H1 (cell line): ENCODE results near the gene CEP290. TPM values are rescaled to one million over a fixed set of nuclear protein-coding genes. Genes with fewer than 3 reads are reported as not detected.

Experiments used
- CTCF ChIA-PET: fragments of 300-600 bp; sonication (Branson Sonifier 250); formaldehyde crosslinking; loops from one replicate; lab custom pipeline; 2021; ENCODE audit not compliant: partially characterized antibody; lab: Charles Lee
- POLR2A ChIA-PET: fragments of 300-600 bp; sonication (Branson Sonifier 250); formaldehyde crosslinking; loops from one replicate; lab custom pipeline; 2021; ENCODE audit warnings: inconsistent platforms; ENCODE audit not compliant: partially characterized antibody; lab: Charles Lee
- DNase-seq, 2 experiments: peaks; one replicate each; pipeline versions ENCODE4 v3.0.0 to v3.0.0-alpha.2; 2010 to 2022; ENCODE audit warnings: low spot score in 2 of 2, low read depth in 1 of 2, mixed read lengths in 1 of 2
- FAIRE-seq: peaks from 2 replicates; lab custom pipeline; 2011; peaks lifted over from hg19 to GRCh38; lab: Jason Lieb, UNC
- H2AFZ ChIP-seq: 2 replicates; pipeline ENCODE4 v1.8.1; 2012; ENCODE audit warnings: low read length, inconsistent platforms
- H2AK5ac ChIP-seq: 2 replicates; pipeline ENCODE4 v1.6.1; 2013; ENCODE audit warnings: low read depth, low read length
- H2BK120ac ChIP-seq: replicated peaks from 2 replicates; pipeline ENCODE3; 2013; ENCODE audit warnings: low read depth, low read length, inconsistent platforms
- H2BK12ac ChIP-seq: 2 replicates; pipeline ENCODE4 v1.6.1; 2013; ENCODE audit warnings: low read depth, low read length
- H2BK15ac ChIP-seq: 2 replicates; pipeline ENCODE4 v1.6.1; 2013; ENCODE audit warnings: low read length
- H2BK20ac ChIP-seq: 2 replicates; pipeline ENCODE4 v1.6.1; 2013; ENCODE audit warnings: low read length
- H2BK5ac ChIP-seq: 2 replicates; pipeline ENCODE4 v1.6.1; 2013; ENCODE audit warnings: low read depth, low read length
- H3K14ac ChIP-seq: 2 replicates; pipeline ENCODE4 v1.6.1; 2013; ENCODE audit warnings: inconsistent platforms; ENCODE audit not compliant: insufficient read length
- H3K18ac ChIP-seq: 2 replicates; pipeline ENCODE4 v1.6.1; 2013; ENCODE audit warnings: low read length; ENCODE audit errors: extremely low read depth
- H3K23ac ChIP-seq: 2 replicates; pipeline ENCODE4 v1.6.1; 2013; ENCODE audit warnings: inconsistent platforms; ENCODE audit not compliant: insufficient read length
- H3K23me2 ChIP-seq: 2 replicates; pipeline ENCODE4 v1.6.1; 2013; ENCODE audit warnings: low read depth, low read length
- H3K27ac ChIP-seq: 2 replicates; pipeline ENCODE4 v1.6.1; 2011; ENCODE audit warnings: low read depth, low read length, inconsistent platforms
- H3K27me3 ChIP-seq, 4 experiments: replicated peaks in 1 of 4; 1 replicate in 1 of 4; 2 replicates in 3 of 4; pipeline versions ENCODE4 v1.6.1 to v1.8.1; 2011 to 2013; ENCODE audit warnings: low read length in 3 of 4, mild to moderate bottlenecking in 3 of 4, inconsistent platforms in 2 of 4, mixed read lengths in 2 of 4, moderate library complexity in 1 of 4; ENCODE audit not compliant: control insufficient read depth in 3 of 4, insufficient read depth in 3 of 4; ENCODE audit errors: extremely low read depth in 1 of 4
- H3K36me3 ChIP-seq, 4 experiments: 2 replicates each; pipeline versions ENCODE4 v1.6.1 to v1.8.1; 2011 to 2013; ENCODE audit warnings: mild to moderate bottlenecking in 4 of 4, low read length in 3 of 4, moderate library complexity in 2 of 4, control low read depth in 1 of 4, inconsistent platforms in 1 of 4; ENCODE audit not compliant: insufficient read depth in 4 of 4, control insufficient read depth in 2 of 4
- H3K4ac ChIP-seq: replicated peaks from 2 replicates; pipeline ENCODE3; 2013; ENCODE audit warnings: low read length, low read depth, mixed read lengths, inconsistent platforms; ENCODE audit not compliant: insufficient read length
- H3K4me1 ChIP-seq, 4 experiments: replicated peaks in 1 of 4; 1 replicate in 1 of 4; 2 replicates in 3 of 4; pipeline versions ENCODE4 v1.6.1 to v1.8.1; 2011 to 2013; ENCODE audit warnings: low read length in 3 of 4, inconsistent platforms in 2 of 4, mixed read lengths in 1 of 4; ENCODE audit not compliant: insufficient read depth in 4 of 4, control insufficient read depth in 3 of 4
- H3K4me2 ChIP-seq, 2 experiments: 2 replicates each; pipeline versions ENCODE4 v1.6.1 to v1.8.1; 2011 to 2013; ENCODE audit warnings: low read depth in 2 of 2, low read length in 2 of 2, control low read depth in 1 of 2, inconsistent platforms in 1 of 2, mild to moderate bottlenecking in 1 of 2; ENCODE audit not compliant: insufficient read depth in 1 of 2
- H3K4me3 ChIP-seq, 4 experiments: fragments of 200-600, 300-600 bp in 1 of 4; sonication (generic), shearing (Covaris generic), sonication (Bioruptor Twin) in 1 of 4; 2 replicates each; pipeline versions ENCODE4 v1.5.1 to v1.8.1; 2011 to 2016; ENCODE audit warnings: low read length in 4 of 4, low read depth in 3 of 4, control low read depth in 2 of 4, inconsistent platforms in 2 of 4, mild to moderate bottlenecking in 2 of 4, mixed read lengths in 1 of 4, moderate library complexity in 1 of 4; ENCODE audit not compliant: insufficient read depth in 2 of 4; ENCODE audit errors: extremely low read depth in 1 of 4
- H3K56ac ChIP-seq: replicated peaks from 2 replicates; pipeline ENCODE3; 2013; ENCODE audit warnings: low read depth, mild to moderate bottlenecking, mixed read lengths, low read length, inconsistent platforms; ENCODE audit not compliant: insufficient read length
- H3K79me1 ChIP-seq: 2 replicates; pipeline ENCODE4 v1.6.1; 2013; ENCODE audit warnings: low read depth, low read length, control low read depth
- H3K79me2 ChIP-seq, 2 experiments: 2 replicates each; pipeline versions ENCODE4 v1.6.1 to v1.8.1; 2012 to 2013; ENCODE audit warnings: low read length in 2 of 2, mild to moderate bottlenecking in 2 of 2, inconsistent platforms in 1 of 2; ENCODE audit not compliant: insufficient read depth in 2 of 2, control insufficient read depth in 1 of 2
- H3K9ac ChIP-seq, 4 experiments: replicated peaks in 1 of 4; 1 replicate in 1 of 4; 2 replicates in 3 of 4; pipeline versions ENCODE4 v1.6.1 to v1.8.1; 2011 to 2013; ENCODE audit warnings: low read depth in 3 of 4, low read length in 3 of 4, control low read depth in 2 of 4, mild to moderate bottlenecking in 2 of 4, moderate library complexity in 2 of 4, inconsistent platforms in 1 of 4; ENCODE audit errors: extremely low read depth in 1 of 4
- H3K9me3 ChIP-seq, 2 experiments: 2 replicates each; pipeline versions ENCODE4 v1.6.1 to v1.8.1; 2012 to 2013; ENCODE audit warnings: mild to moderate bottlenecking in 2 of 2, moderate library complexity in 2 of 2, control low read depth in 1 of 2, inconsistent platforms in 1 of 2, low read depth in 1 of 2, low read length in 1 of 2, mixed read lengths in 1 of 2; ENCODE audit not compliant: insufficient read depth in 2 of 2
- H4K20me1 ChIP-seq, 2 experiments: replicated peaks in 1 of 2; 2 replicates each; pipeline versions ENCODE3 to v1.8.1; 2011 to 2013; ENCODE audit warnings: inconsistent platforms in 2 of 2, low read length in 2 of 2, mild to moderate bottlenecking in 1 of 2; ENCODE audit not compliant: insufficient read depth in 2 of 2, control insufficient read depth in 1 of 2
- H4K5ac ChIP-seq: 2 replicates; pipeline ENCODE4 v1.6.1; 2013; ENCODE audit warnings: low read length, low read depth, mixed read lengths, inconsistent platforms; ENCODE audit not compliant: insufficient read length
- H4K8ac ChIP-seq: 2 replicates; pipeline ENCODE4 v1.8.0; 2013; ENCODE audit warnings: mild to moderate bottlenecking, moderate library complexity, low read length, inconsistent platforms; ENCODE audit not compliant: insufficient read depth; ENCODE audit errors: extremely low read depth
- H4K91ac ChIP-seq: replicated peaks from 2 replicates; pipeline ENCODE3; 2013; ENCODE audit warnings: low read length, mixed read lengths, inconsistent platforms; ENCODE audit not compliant: insufficient read length
- BACH1 ChIP-seq: IDR thresholded peaks from 2 replicates; pipeline ENCODE4 v1.6.1; 2012; ENCODE audit warnings: low read length, improper control_type of control experiment
- CEBPB ChIP-seq: IDR thresholded peaks from 2 replicates; pipeline ENCODE4 v1.6.1; 2012; ENCODE audit warnings: low read depth, low read length
- HDAC6 ChIP-seq: IDR thresholded peaks from one replicate; pipeline ENCODE4 v1.7.1; 2012; ENCODE audit warnings: low read depth, mild to moderate bottlenecking, inconsistent platforms, low read length, moderate library complexity
- NRF1 ChIP-seq: IDR thresholded peaks from 2 replicates; pipeline ENCODE4 v1.6.1; 2011; ENCODE audit warnings: mild to moderate bottlenecking, low read depth, low read length, improper control_type of control experiment
- RBBP5 ChIP-seq: IDR thresholded peaks from 2 replicates; pipeline ENCODE4 v1.7.1; 2012; ENCODE audit warnings: low read depth, mild to moderate bottlenecking, inconsistent platforms, low read length, moderate library complexity, borderline replicate concordance
- SUZ12 ChIP-seq: fragments of 200-600 bp; sonication (generic); IDR thresholded peaks from 2 replicates; pipeline ENCODE4 v1.6.1; 2012; ENCODE audit warnings: mild to moderate bottlenecking, inconsistent platforms, low read length, moderate library complexity, mixed read lengths
- TAF1 ChIP-seq: IDR thresholded peaks from 2 replicates; pipeline ENCODE4 v1.6.1; 2011; ENCODE audit warnings: mild to moderate bottlenecking, low read depth, low read length
- TCF12 ChIP-seq: IDR thresholded peaks from 2 replicates; pipeline ENCODE4 v1.6.1; 2011; ENCODE audit warnings: low read depth, mild to moderate bottlenecking, low read length
- polyA plus RNA-seq, 7 experiments: library from polyadenylated mRNA; depleted of rRNA in 3 of 7; stranded (reverse) in 5 of 7; unstranded in 2 of 7; fragments of >200 nt in 5 of 7; fragments of 200-250 nt in 2 of 7; gene quantifications; 1 replicate in 5 of 7; 2 replicates in 1 of 7; 4 replicates in 1 of 7; pipeline versions ENCODE4 v1.2.1 to v1.2.3, GENCODE V29; 2011 to 2013; ENCODE audit warnings: missing spikeins in 2 of 7, mixed read lengths in 2 of 7
- total RNA-seq: library from RNA; stranded (reverse); fragmentation: NEBNext Ultra II Directional; extraction: Animal tissue kit (Norgen Biotek cat#: 25700); gene quantifications from 2 replicates; pipeline ENCODE4 v1.2.1, GENCODE V29; 2021
- TF ChIP-seq, protein P1 (sequence below): IDR thresholded peaks from 2 replicates; pipeline ENCODE4 v1.6.1; 2011; ENCODE audit warnings: low read depth, mild to moderate bottlenecking, low read length; ENCODE audit not compliant: insufficient read depth

Gene CEP290
- total and polyA plus RNA-seq, 2 of the 8 experiments (the other 6 are each of a cell fraction or from before 2014, with no cell fraction given) = 2.1 to 5.9 TPM

DNA sequence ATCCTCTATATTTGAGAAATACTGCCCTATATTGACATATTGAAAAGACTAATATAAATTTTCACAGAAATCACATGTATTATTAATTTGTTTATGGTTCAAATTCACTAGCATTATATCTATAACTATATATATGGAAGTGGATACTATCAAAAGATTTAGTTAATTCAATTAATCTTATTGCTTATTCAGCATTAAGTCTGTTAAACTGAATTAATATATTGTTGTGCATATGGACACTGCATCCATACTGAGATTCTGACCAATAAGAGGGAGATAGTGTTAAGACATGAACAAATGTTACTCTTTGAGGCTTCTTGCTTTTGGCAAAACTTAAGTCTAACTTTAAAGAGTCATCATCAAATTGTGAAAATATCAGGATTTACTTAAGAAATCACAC, 60.6 kb downstream of the CEP290 start:
- Histone ChIP-seq H2AK5ac (no peak overlapping the region), H2BK5ac (no peak overlapping the region), H3K79me1 (no peaks in the 10 kb centered on the region), H4K91ac (no peak overlapping the region), H2BK12ac (no peak overlapping the region), H2AFZ (no peak overlapping the region), H3K4ac (no peak overlapping the region), H3K4me1 (no peaks in the 10 kb centered on the region), H3K27me3 (no peaks in the 10 kb centered on the region), H3K9me3 (no peaks in the 10 kb centered on the region), H2BK15ac (no peak overlapping the region), H3K18ac (no peak overlapping the region), H3K27ac (no peak overlapping the region), H3K36me3 (peaks cover 0 to 8% (median 0%) of the 10 kb centered on the region in 4 experiments; a peak in 3 of 8 replicates), H3K9ac (no peak overlapping the region), H4K5ac (no peak overlapping the region), H3K23me2 (no peaks in the 10 kb centered on the region), H4K20me1 (no peaks in the 10 kb centered on the region), H3K14ac (no peak overlapping the region), H3K23ac (no peak overlapping the region), H3K4me3 (no peak overlapping the region), H3K4me2 (no peak overlapping the region), H2BK120ac (no peak overlapping the region), H3K79me2 (no peaks in the 10 kb centered on the region), H2BK20ac (no peak overlapping the region), H3K56ac (no peak overlapping the region), H4K8ac (no peak overlapping the region)
- ChIA-PET CTCF (no interaction called here), POLR2A (no interaction called here)
- TF ChIP-seq SUZ12 (no peak), NRF1 (no peak), RBBP5 (no peak), HDAC6 (no peak), TAF1 (no peak), CEBPB (no peak), TCF12 (no peak), BACH1 (no peak)
- TF ChIP-seq, protein P1, sequence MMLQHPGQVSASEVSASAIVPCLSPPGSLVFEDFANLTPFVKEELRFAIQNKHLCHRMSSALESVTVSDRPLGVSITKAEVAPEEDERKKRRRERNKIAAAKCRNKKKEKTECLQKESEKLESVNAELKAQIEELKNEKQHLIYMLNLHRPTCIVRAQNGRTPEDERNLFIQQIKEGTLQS = no peak
- FAIRE-seq (no peak), DNase-seq (no peak)
